Transverse colon (tissue), 3 donors: ENCODE measurements around the gene AHSG.

Source experiments
- EP300 ChIP-seq: sonication (generic); formaldehyde crosslinking; IDR thresholded peaks from one replicate; pipeline ENCODE4 v1.6.1; 2017; ENCODE audit warnings: antibody characterized with exemption, low read depth
- POLR2A ChIP-seq: fragments of 450-650 bp; IDR thresholded peaks from one replicate; pipeline ENCODE4 v1.6.1; 2016; ENCODE audit warnings: antibody characterized with exemption, mild to moderate bottlenecking, moderate library complexity
- TF ChIP-seq, protein P1 (sequence below), 5 experiments: fragments of 200-600 bp in 3 of 5; fragments of 450-650 bp in 2 of 5; sonication (generic) in 3 of 5; IDR thresholded peaks; 1 replicate in 2 of 5; 2 replicates in 3 of 5; pipeline ENCODE4 v1.5.1; 2016 to 2017; ENCODE audit warnings: antibody characterized with exemption in 5 of 5, inconsistent platforms in 3 of 5, mild to moderate bottlenecking in 2 of 5, moderate library complexity in 1 of 5

DNA sequence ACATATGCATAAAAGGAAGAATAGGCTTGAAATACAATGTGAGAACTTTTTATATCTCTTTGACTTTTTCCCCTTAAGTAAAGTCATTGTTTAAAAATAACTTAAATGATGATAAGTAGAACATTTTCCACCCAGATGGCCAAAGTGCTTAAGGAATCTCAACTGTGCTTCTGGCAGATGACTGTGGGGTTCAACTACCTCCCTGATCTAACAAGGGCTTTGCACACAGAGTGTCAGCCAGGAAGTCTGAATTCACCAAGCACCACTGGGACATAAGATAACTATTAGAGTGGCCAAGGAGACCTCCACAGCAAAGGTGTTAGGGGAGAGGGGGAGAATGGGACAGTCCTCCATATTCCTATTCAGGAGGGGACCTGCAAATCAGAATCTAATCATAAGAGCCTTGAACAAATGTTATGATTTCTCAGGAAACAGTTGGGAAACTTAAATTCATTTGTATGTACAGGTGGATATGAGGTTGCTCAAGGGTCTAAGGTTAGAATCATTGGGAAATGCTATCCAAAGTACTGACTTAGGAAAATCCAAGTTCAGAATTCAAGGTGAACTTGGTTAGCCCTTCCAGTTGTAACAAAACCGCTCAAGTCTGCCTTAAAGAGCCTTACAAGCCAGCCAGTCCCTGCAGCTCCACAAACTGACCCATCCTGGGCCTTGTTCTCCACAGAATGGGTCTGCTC is 27.1 kb downstream of the AHSG start, which contains the start of gene FETUB:
- TF ChIP-seq, protein P1, sequence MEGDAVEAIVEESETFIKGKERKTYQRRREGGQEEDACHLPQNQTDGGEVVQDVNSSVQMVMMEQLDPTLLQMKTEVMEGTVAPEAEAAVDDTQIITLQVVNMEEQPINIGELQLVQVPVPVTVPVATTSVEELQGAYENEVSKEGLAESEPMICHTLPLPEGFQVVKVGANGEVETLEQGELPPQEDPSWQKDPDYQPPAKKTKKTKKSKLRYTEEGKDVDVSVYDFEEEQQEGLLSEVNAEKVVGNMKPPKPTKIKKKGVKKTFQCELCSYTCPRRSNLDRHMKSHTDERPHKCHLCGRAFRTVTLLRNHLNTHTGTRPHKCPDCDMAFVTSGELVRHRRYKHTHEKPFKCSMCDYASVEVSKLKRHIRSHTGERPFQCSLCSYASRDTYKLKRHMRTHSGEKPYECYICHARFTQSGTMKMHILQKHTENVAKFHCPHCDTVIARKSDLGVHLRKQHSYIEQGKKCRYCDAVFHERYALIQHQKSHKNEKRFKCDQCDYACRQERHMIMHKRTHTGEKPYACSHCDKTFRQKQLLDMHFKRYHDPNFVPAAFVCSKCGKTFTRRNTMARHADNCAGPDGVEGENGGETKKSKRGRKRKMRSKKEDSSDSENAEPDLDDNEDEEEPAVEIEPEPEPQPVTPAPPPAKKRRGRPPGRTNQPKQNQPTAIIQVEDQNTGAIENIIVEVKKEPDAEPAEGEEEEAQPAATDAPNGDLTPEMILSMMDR (IDR thresholded peaks at IDR 0.05) = no peak
- TF ChIP-seq POLR2A = no peak
- TF ChIP-seq EP300 = no peak
